GM21423 (cell line): ENCODE results near the gene RNF8.
"Not testable (repeated sequence)": the region's sequence is repeated elsewhere in the genome, so short reads cannot be mapped to it uniquely, and the experiment has no call there.

Experiments
- ATAC-seq: cut with Tn5 transposase; IDR thresholded peaks from one replicate; pipeline ENCODE4 v1.9.1; 2021; ENCODE audit warnings: mild to moderate bottlenecking, moderate library complexity; ENCODE audit not compliant: unreplicated experiment

Gene RNF8

GRCh38 chr6:37442416-37443215, 88.8 kb downstream of the RNF8 start:
- ATAC-seq: no peak

- not testable (repeated sequence) for ATAC-seq
Observed at GRCh38 chr6:37443216-37443542, 89.4 kb downstream of the RNF8 start.
